HCT116 (cell line): Measurements from ENCODE around the gene TOX3. TPM values are rescaled to one million over a fixed set of nuclear protein-coding genes. Genes with fewer than 3 reads are reported as not detected.

Experiments
- ATAC-seq: fragments of 200-7000 bp; cut with Tn5 transposase; 2 replicates; pipeline ENCODE4 v1.9.1; 2020; ENCODE audit warnings: mild to moderate bottlenecking, moderate library complexity
- BruUV-seq: library from RNA; stranded (reverse); fragments of 400-500 nt; replicated peaks from 2 replicates; lab custom pipeline; 2021; lab: Mats Ljungman, UMichigan
- CTCF ChIA-PET: fragments of 300-600 bp; sonication (Branson Sonifier 250); formaldehyde crosslinking; loops from one replicate; lab custom pipeline; 2021; ENCODE audit warnings: antibody characterized with exemption; lab: Charles Lee
- POLR2A ChIA-PET: fragments of 300-600, 350-600 bp; sonication (Branson Sonifier 250); formaldehyde crosslinking; loops from one replicate; lab custom pipeline; 2021; ENCODE audit warnings: antibody characterized with exemption; lab: Charles Lee
- RAD21 ChIA-PET, 2 experiments: fragments of 300-600 bp; sonication (Branson Sonifier 250); formaldehyde crosslinking; loops; one replicate each; lab custom pipeline; 2023; ENCODE audit warnings: low total read pairs in 2 of 2; ENCODE audit not compliant: uncharacterized antibody in 2 of 2, unreplicated experiment in 2 of 2, low non-redundant PET in 1 of 2; lab: Charles Lee
- DNase-seq: peaks from one replicate; pipeline ENCODE4 v3.0.0-alpha.2; 2010; ENCODE audit warnings: low read depth, low spot score
- H2AFZ ChIP-seq: fragments of 200-600 bp; shearing (Covaris generic), sonication (generic); 2 replicates; pipeline ENCODE4 v1.6.1; 2017; ENCODE audit warnings: low read depth, mixed run types, mixed read lengths, antibody characterized with exemption, low read length; ENCODE audit not compliant: poor library complexity, severe bottlenecking
- H3K27ac ChIP-seq: 2 replicates; pipeline ENCODE4 v1.5.1; 2012; ENCODE audit warnings: low read depth, low read length
- H3K27me3 ChIP-seq: fragments of 200-600 bp; sonication (generic); 2 replicates; pipeline ENCODE4 v1.6.1; 2016; ENCODE audit warnings: mixed run types, low read length, mixed read lengths; ENCODE audit not compliant: insufficient read depth
- H3K36me3 ChIP-seq, 2 experiments: fragments of 200-500 bp in 1 of 2; fragments of 200-600 bp in 1 of 2; sonication (Bioruptor generic) in 1 of 2; sonication (generic) in 1 of 2; 2 replicates each; pipeline versions ENCODE4 v1.5.1 to v1.6.1; 2014 to 2016; ENCODE audit warnings: low read length in 2 of 2, inconsistent platforms in 1 of 2, mixed read lengths in 1 of 2, mixed run types in 1 of 2; ENCODE audit not compliant: insufficient read depth in 2 of 2, control insufficient read depth in 1 of 2
- H3K4me1 ChIP-seq, 2 experiments: fragments of 200-600 bp in 1 of 2; sonication (generic) in 1 of 2; 2 replicates each; pipeline versions ENCODE4 v1.5.1 to v1.6.1; 2012 to 2017; ENCODE audit warnings: low read length in 2 of 2, inconsistent platforms in 1 of 2, mild to moderate bottlenecking in 1 of 2, mixed read lengths in 1 of 2, mixed run types in 1 of 2, moderate library complexity in 1 of 2; ENCODE audit not compliant: insufficient read depth in 2 of 2, control insufficient read depth in 1 of 2
- H3K4me2 ChIP-seq: fragments of 200-600 bp; sonication (generic); 2 replicates; pipeline ENCODE4 v1.6.1; 2017; ENCODE audit warnings: mixed run types, low read length, mixed read lengths
- H3K4me3 ChIP-seq, 2 experiments: fragments of 200-600 bp in 1 of 2; sonication (generic) in 1 of 2; replicated peaks in 1 of 2; 2 replicates each; pipeline ENCODE4 v1.5.1; 2011 to 2016; ENCODE audit warnings: low read length in 2 of 2, control low read depth in 1 of 2, low read depth in 1 of 2, mild to moderate bottlenecking in 1 of 2, mixed read lengths in 1 of 2, mixed run types in 1 of 2
- H3K79me2 ChIP-seq: fragments of 200-600 bp; sonication (generic); 2 replicates; pipeline ENCODE4 v1.6.1; 2017; ENCODE audit warnings: mild to moderate bottlenecking, mixed run types, low read length, moderate library complexity, mixed read lengths; ENCODE audit not compliant: insufficient read depth
- H3K9ac ChIP-seq: fragments of 200-600 bp; sonication (generic); 2 replicates; pipeline ENCODE4 v1.6.1; 2016; ENCODE audit warnings: low read length, mixed read lengths
- H3K9me2 ChIP-seq: fragments of 200-600 bp; sonication (generic), shearing (Covaris generic); 2 replicates; pipeline ENCODE4 v1.6.1; 2017; ENCODE audit warnings: mixed run types, mild to moderate bottlenecking, moderate library complexity; ENCODE audit not compliant: insufficient read depth
- H3K9me3 ChIP-seq, 2 experiments: fragments of 200-500 bp in 1 of 2; fragments of 200-600 bp in 1 of 2; sonication (Bioruptor generic) in 1 of 2; sonication (generic) in 1 of 2; 2 replicates each; pipeline ENCODE4 v1.6.1; 2014 to 2017; ENCODE audit warnings: low read length in 2 of 2, mixed read lengths in 2 of 2, inconsistent platforms in 1 of 2, low read depth in 1 of 2, mild to moderate bottlenecking in 1 of 2, mixed run types in 1 of 2, moderate library complexity in 1 of 2; ENCODE audit not compliant: control insufficient read depth in 1 of 2, insufficient read depth in 1 of 2
- H4K20me1 ChIP-seq: fragments of 200-600 bp; sonication (generic), shearing (Covaris generic); 2 replicates; pipeline ENCODE4 v1.6.1; 2017; ENCODE audit warnings: mixed run types, mild to moderate bottlenecking, moderate library complexity; ENCODE audit not compliant: insufficient read depth
- CBX3 ChIP-seq: IDR thresholded peaks from 2 replicates; pipeline ENCODE4 v1.6.1; 2012; ENCODE audit warnings: low read depth
- EGR1 ChIP-seq: IDR thresholded peaks from 2 replicates; pipeline ENCODE4 v1.6.1; 2012; ENCODE audit warnings: low read depth
- ELF1 ChIP-seq: IDR thresholded peaks from 2 replicates; pipeline ENCODE4 v1.6.1; 2012; ENCODE audit warnings: low read depth, borderline replicate concordance
- POLR2A ChIP-seq: IDR thresholded peaks from 2 replicates; pipeline ENCODE4 v1.7.0; 2011; ENCODE audit warnings: borderline replicate concordance; ENCODE audit not compliant: insufficient read depth, insufficient read length; ENCODE audit errors: extremely low read depth
- POLR2AphosphoS5 ChIP-seq: IDR thresholded peaks from 2 replicates; pipeline ENCODE4 v1.6.1; 2011; ENCODE audit warnings: mild to moderate bottlenecking, low read depth, low read length, moderate library complexity
- SRF ChIP-seq: IDR thresholded peaks from 2 replicates; pipeline ENCODE4 v1.6.1; 2012; ENCODE audit warnings: low read depth
- TCF7L2 ChIP-seq: IDR thresholded peaks from 2 replicates; pipeline ENCODE4 v1.7.0; 2011; ENCODE audit warnings: borderline replicate concordance, inconsistent platforms; ENCODE audit not compliant: insufficient read depth, insufficient read length; ENCODE audit errors: extremely low read depth
- ZNF274 ChIP-seq: fragments of 200-500 bp; sonication (Bioruptor generic); IDR thresholded peaks from 2 replicates; pipeline ENCODE4 v1.6.1; 2014; ENCODE audit warnings: mild to moderate bottlenecking, low read depth, low read length, inconsistent platforms
- intact Hi-C: fragments of 100-400 bp; cut with micrococcal nuclease; formaldehyde crosslinking; loops from 2 replicates; pipeline ENCODE4 v1.10.0; 2022
- total RNA-seq: library from RNA; stranded (reverse); gene quantifications from one replicate; pipeline ENCODE4 v1.2.1, GENCODE V29; 2021; ENCODE audit not compliant: unreplicated experiment
- TF ChIP-seq, protein P1 (sequence below): IDR thresholded peaks from 2 replicates; pipeline ENCODE4 v1.6.1; 2012; ENCODE audit warnings: low read depth
- TF ChIP-seq, protein P2 (sequence below): IDR thresholded peaks from 2 replicates; pipeline ENCODE4 v1.6.1; 2011; ENCODE audit warnings: mild to moderate bottlenecking, low read length, moderate library complexity; ENCODE audit not compliant: insufficient replicate concordance; ENCODE audit errors: extremely low read depth

The TOX3 gene
- total RNA-seq, 1 experiment from 2014 or later: not detected

DNA sequence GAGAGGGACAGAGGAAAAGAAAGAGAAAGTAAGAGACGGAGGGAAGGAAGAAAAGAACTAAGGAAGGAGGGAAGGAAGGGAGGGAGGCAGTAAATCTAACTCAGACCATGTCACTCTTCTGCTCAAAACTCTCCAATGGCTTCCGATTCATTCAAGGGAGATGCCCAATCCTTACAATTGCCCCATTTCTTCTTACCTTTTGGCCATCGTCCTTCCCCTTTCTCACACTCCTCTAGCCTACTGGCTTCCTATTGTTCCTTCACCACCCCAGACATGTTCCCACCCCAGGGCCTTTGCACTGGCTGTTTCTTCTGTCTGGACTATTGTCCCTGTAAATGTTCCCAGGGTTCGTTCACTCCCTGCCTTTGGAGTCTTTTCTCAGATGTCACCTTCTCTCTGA, 72.3 kb downstream of the TOX3 start:
- Histone ChIP-seq H2AFZ (no peak overlapping the region), H3K27me3 (no peaks in the 10 kb centered on the region), H3K36me3 (no peaks in the 10 kb centered on the region), H3K4me2 (no peak overlapping the region), H3K4me3 (no peak overlapping the region), H4K20me1 (no peaks in the 10 kb centered on the region), H3K9me3 (peaks cover 0 to 6% of the 10 kb centered on the region in 2 experiments; a peak in 1 of 4 replicates), H3K9ac (no peak overlapping the region), H3K9me2 (no peaks in the 10 kb centered on the region), H3K4me1 (no peaks in the 10 kb centered on the region), H3K27ac (no peak overlapping the region), H3K79me2 (no peaks in the 10 kb centered on the region)
- CTCF ChIA-PET: no interaction called here
- POLR2A ChIA-PET: no interaction called here
- intact Hi-C loops: no loop called here
- DNase-seq (no peak), ATAC-seq (no peak)
- RAD21 ChIA-PET: no interaction called here
- no TSS peak for BruUV-seq
- TF ChIP-seq EGR1: no peak
- TF ChIP-seq POLR2AphosphoS5: no peak
- TF ChIP-seq, protein P1, sequence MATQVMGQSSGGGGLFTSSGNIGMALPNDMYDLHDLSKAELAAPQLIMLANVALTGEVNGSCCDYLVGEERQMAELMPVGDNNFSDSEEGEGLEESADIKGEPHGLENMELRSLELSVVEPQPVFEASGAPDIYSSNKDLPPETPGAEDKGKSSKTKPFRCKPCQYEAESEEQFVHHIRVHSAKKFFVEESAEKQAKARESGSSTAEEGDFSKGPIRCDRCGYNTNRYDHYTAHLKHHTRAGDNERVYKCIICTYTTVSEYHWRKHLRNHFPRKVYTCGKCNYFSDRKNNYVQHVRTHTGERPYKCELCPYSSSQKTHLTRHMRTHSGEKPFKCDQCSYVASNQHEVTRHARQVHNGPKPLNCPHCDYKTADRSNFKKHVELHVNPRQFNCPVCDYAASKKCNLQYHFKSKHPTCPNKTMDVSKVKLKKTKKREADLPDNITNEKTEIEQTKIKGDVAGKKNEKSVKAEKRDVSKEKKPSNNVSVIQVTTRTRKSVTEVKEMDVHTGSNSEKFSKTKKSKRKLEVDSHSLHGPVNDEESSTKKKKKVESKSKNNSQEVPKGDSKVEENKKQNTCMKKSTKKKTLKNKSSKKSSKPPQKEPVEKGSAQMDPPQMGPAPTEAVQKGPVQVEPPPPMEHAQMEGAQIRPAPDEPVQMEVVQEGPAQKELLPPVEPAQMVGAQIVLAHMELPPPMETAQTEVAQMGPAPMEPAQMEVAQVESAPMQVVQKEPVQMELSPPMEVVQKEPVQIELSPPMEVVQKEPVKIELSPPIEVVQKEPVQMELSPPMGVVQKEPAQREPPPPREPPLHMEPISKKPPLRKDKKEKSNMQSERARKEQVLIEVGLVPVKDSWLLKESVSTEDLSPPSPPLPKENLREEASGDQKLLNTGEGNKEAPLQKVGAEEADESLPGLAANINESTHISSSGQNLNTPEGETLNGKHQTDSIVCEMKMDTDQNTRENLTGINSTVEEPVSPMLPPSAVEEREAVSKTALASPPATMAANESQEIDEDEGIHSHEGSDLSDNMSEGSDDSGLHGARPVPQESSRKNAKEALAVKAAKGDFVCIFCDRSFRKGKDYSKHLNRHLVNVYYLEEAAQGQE: no peak
- TF ChIP-seq, protein P2, sequence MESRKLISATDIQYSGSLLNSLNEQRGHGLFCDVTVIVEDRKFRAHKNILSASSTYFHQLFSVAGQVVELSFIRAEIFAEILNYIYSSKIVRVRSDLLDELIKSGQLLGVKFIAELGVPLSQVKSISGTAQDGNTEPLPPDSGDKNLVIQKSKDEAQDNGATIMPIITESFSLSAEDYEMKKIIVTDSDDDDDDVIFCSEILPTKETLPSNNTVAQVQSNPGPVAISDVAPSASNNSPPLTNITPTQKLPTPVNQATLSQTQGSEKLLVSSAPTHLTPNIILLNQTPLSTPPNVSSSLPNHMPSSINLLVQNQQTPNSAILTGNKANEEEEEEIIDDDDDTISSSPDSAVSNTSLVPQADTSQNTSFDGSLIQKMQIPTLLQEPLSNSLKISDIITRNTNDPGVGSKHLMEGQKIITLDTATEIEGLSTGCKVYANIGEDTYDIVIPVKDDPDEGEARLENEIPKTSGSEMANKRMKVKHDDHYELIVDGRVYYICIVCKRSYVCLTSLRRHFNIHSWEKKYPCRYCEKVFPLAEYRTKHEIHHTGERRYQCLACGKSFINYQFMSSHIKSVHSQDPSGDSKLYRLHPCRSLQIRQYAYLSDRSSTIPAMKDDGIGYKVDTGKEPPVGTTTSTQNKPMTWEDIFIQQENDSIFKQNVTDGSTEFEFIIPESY: no peak
- TF ChIP-seq ZNF274: no peak
- no peak for TF ChIP-seq CBX3
- TF ChIP-seq SRF: no peak
- no peak for TF ChIP-seq POLR2A
- TF ChIP-seq ELF1: no peak
- TF ChIP-seq TCF7L2: no peak
- TF ChIP-seq, all 23 proteins: peak for 0
